ENCODE data around the gene CARD19. TPM values are rescaled to one million over a fixed set of nuclear protein-coding genes. Genes with fewer than 3 reads are reported as not detected.
A peak's percentile ranks its signal among the peaks of the same experiment; 100 is the strongest.

The CARD19 gene
- total and polyA plus RNA-seq, 3 experiments from 2014 or later, result 43.2 to 66.4 (median 43.6) TPM

DNA sequence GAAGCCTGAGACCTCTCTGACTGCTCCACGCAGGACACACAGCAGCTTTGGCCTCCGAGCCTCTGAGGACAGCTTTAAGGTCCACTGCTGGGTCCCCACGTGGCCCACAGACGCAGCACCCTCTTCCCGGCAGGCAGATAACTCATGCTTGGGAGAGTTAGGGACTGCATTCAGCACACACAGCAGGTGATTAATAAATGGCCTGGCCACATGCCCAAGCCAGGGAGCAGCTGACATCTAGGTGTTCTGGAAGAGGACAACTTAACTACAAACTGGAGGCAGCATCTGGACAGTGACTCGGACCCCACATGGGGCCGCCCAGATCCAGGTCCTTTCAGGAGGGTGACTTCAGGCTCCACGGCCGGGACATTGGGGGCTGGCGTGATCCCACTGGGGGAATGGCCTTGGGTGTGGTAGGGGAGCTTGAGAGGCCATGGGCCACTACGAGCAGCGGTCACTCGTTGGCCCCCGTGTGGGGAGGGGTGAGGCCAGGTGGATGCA lies 26.8 kb downstream of the CARD19 start:
- Histone ChIP-seq H3K36me3 (ENCODE audit: insufficient read depth, low read length) (no peaks in the 10 kb centered on the region), H3K4me1 (ENCODE audit: insufficient read depth, low read length) (peaks cover 46% of the 10 kb centered on the region), H3K27ac (ENCODE audit: low read depth, low read length) (no peak overlapping the region), H3K27me3 (ENCODE audit: insufficient read depth, low read length, poor library complexity, severe bottlenecking) (no peaks in the 10 kb centered on the region), H3K4me3 (ENCODE audit: low read length) (no peak overlapping the region), H3K9me3 (ENCODE audit: low read length) (no peaks in the 10 kb centered on the region)
- Mint-ChIP-seq H3K4me1 (peaks cover 45 to 69% (median 47%) of the 10 kb centered on the region in 3 donors), H3K9me3 (no peaks in the 10 kb centered on the region), H3K27ac (peak overlapping the region in 2 of 8 donors; percentile 55 to 81), H3K27me3 (no peaks in the 10 kb centered on the region), H3K4me3 (peak overlapping the region in 1 of 7 donors; percentile 17), H3K36me3 (peaks cover 0 to 45% (median 0%) of the 10 kb centered on the region in 3 donors)
- DNase-seq, result peak in 1 of 5 donors; percentile 40
- ChIA-PET CTCF (interaction anchor here (4.7 kb wide), 1 partner anchor 13 kb away, joined by 24 read pairs; no protein-coding TSS in a partner anchor), POLR2A (no interaction called here)

DNA sequence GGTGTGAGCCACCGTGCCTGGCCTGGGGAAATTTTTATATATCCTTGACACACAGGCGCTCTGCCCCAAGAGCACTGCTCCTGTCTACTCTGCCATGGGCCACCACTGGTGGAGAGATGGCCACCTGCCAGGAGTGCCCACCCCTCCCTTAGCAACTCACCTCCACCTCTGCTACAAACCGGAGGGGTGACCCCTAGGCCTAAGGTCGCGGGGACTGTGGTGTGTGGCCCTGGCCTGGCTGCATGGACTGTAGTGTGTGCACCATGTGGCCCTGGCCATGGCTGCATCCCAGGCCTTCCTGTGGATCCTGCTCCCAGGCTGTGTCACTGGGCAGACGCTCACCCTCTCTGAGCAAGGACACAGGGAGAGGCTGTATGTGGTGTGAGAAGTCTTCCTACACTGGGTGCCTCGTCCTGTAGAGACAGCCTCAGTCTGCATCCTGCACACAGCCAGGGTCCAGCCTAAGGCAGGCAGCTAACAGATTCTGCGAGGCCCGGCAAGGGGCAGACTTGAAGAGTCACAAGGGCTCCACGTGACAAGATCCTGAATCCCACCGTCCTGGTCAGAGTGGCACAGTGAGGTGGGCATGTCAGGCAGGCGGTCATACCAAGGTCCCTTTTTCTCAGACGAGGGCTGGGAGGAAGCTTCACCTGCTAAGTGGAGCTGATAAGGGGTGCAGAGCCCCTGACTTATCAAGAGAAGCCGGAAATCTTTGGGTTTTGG lies 27.7 kb downstream of the CARD19 start:
- H3K36me3 Mint-ChIP-seq, result peaks cover 0 to 45% (median 0%) of the 10 kb centered on the region in 3 donors
- ChIA-PET POLR2A (no interaction called here), CTCF (interaction anchor here (4.7 kb wide), 1 partner anchor 14 kb away, joined by 24 read pairs; no protein-coding TSS in a partner anchor)
- H3K4me1 Mint-ChIP-seq, result peaks cover 50 to 72% (median 52%) of the 10 kb centered on the region in 3 donors
- no peaks in the 10 kb centered on the region for H3K27me3 ChIP-seq (ENCODE audit: insufficient read depth, low read length, poor library complexity, severe bottlenecking)
- no peaks in the 10 kb centered on the region for H3K9me3 ChIP-seq (ENCODE audit: low read length)
- H3K27me3 Mint-ChIP-seq, result no peaks in the 10 kb centered on the region
- no peak overlapping the region for H3K4me3 ChIP-seq (ENCODE audit: low read length)
- peak overlapping the region in 3 of 7 donors; percentile 23 to 58 (median 52) for H3K4me3 Mint-ChIP-seq
- H3K27ac ChIP-seq (ENCODE audit: low read depth, low read length), result no peak overlapping the region
- no peaks in the 10 kb centered on the region for H3K36me3 ChIP-seq (ENCODE audit: insufficient read depth, low read length)
- no peaks in the 10 kb centered on the region for H3K9me3 Mint-ChIP-seq
- H3K27ac Mint-ChIP-seq, result peak overlapping the region; percentile 50 to 95 (median 82)
- peak in 1 of 5 donors; percentile 40 for DNase-seq
- H3K4me1 ChIP-seq (ENCODE audit: insufficient read depth, low read length), result peaks cover 55% of the 10 kb centered on the region

DNA sequence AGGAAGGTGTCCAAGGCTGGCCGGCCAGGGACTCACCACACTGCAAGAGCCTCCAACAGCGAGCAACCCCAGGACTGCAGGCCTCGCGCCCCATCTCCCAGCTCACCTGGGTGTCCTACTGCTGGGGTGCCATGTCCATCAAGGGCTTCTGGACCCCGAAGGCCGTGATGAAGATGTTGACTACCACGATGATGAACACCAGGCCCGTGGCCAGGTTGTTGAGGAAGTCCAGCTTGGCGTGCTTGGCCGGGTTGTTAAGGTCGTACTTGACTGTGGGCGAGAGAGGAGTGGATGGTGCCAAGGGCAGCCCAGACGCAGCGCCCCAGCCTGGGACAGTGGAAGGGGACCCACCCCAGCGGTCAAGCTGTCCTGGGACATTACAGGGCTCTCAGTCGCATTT lies 28.8 kb downstream of the CARD19 start:
- Mint-ChIP-seq H3K36me3 (peaks cover 0 to 47% (median 0%) of the 10 kb centered on the region in 3 donors), H3K27ac (peak overlapping the region in 7 of 8 donors; percentile 39 to 95 (median 82)), H3K27me3 (no peaks in the 10 kb centered on the region), H3K9me3 (no peaks in the 10 kb centered on the region), H3K4me1 (peaks cover 47 to 71% (median 50%) of the 10 kb centered on the region in 3 donors), H3K4me3 (peak overlapping the region in 2 of 7 donors; percentile 24 to 52)
- Histone ChIP-seq H3K4me1 (ENCODE audit: insufficient read depth, low read length) (peaks cover 56% of the 10 kb centered on the region), H3K4me3 (ENCODE audit: low read length) (no peak overlapping the region), H3K27me3 (ENCODE audit: insufficient read depth, low read length, poor library complexity, severe bottlenecking) (no peaks in the 10 kb centered on the region), H3K27ac (ENCODE audit: low read depth, low read length) (no peak overlapping the region), H3K9me3 (ENCODE audit: low read length) (no peaks in the 10 kb centered on the region), H3K36me3 (ENCODE audit: insufficient read depth, low read length) (no peaks in the 10 kb centered on the region)
- POLR2A ChIA-PET, result interaction anchor here (0.6 kb wide), 1 partner anchor 58 kb away, joined by 3 read pairs; no protein-coding TSS in a partner anchor
- CTCF ChIA-PET, result interaction anchor here (4.7 kb wide), 1 partner anchor 15 kb away, joined by 24 read pairs; no protein-coding TSS in a partner anchor
- DNase-seq, result peak in 1 of 5 donors; percentile 42

DNA sequence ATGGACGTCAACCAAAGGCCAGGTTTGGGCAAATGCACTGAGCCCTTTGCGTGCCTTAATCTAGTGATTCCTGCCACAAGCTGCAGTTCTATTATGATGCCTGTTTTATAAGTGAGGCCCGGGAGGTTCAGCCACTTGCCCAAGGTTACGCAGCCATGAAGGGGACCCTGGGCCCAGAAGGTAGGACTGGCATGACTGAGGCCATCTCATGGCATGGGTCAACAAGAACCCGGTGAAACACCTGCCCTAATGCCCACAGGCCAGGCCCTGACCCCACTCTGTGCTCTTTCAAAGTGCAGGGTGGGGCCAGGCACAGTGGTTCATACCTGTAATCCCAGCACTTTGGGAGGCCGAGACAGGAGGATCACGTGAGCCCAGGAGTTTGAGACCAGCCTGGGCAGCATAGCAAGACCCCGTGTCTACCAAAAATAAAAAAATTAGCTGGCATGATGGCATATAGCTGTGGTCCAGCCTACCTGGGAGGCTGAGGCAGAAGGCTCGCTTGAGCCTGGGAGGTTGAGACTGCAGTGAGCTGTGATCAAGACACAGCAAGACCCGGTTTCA lies 29.4 kb downstream of the CARD19 start:
- Histone ChIP-seq H3K4me3 (ENCODE audit: low read length) (no peak overlapping the region), H3K9me3 (ENCODE audit: low read length) (no peaks in the 10 kb centered on the region), H3K27ac (ENCODE audit: low read depth, low read length) (no peak overlapping the region), H3K27me3 (ENCODE audit: insufficient read depth, low read length, poor library complexity, severe bottlenecking) (no peaks in the 10 kb centered on the region), H3K4me1 (ENCODE audit: insufficient read depth, low read length) (peaks cover 50% of the 10 kb centered on the region), H3K36me3 (ENCODE audit: insufficient read depth, low read length) (no peaks in the 10 kb centered on the region)
- POLR2A ChIA-PET, result interaction anchor here (0.8 to 1.6 kb wide), 3 partner anchors 8 to 441 kb away, joined by 3 to 6 read pairs (median 3); partner anchors contain the start of gene NINJ1
- peak in 1 of 5 donors; percentile 28 for DNase-seq
- Mint-ChIP-seq H3K36me3 (peaks cover 0 to 43% (median 0%) of the 10 kb centered on the region in 3 donors), H3K27ac (peak overlapping the region; percentile 87 to 99 (median 96)), H3K27me3 (no peaks in the 10 kb centered on the region), H3K4me3 (peak overlapping the region in 5 of 7 donors; percentile 7 to 89 (median 76)), H3K9me3 (no peaks in the 10 kb centered on the region), H3K4me1 (peaks cover 41 to 69% (median 46%) of the 10 kb centered on the region in 3 donors)
- CTCF ChIA-PET, result interaction anchor here (0.6 to 4.7 kb wide), 4 partner anchors 12 to 71 kb away, joined by 3 to 24 read pairs (median 5); no protein-coding TSS in a partner anchor

DNA sequence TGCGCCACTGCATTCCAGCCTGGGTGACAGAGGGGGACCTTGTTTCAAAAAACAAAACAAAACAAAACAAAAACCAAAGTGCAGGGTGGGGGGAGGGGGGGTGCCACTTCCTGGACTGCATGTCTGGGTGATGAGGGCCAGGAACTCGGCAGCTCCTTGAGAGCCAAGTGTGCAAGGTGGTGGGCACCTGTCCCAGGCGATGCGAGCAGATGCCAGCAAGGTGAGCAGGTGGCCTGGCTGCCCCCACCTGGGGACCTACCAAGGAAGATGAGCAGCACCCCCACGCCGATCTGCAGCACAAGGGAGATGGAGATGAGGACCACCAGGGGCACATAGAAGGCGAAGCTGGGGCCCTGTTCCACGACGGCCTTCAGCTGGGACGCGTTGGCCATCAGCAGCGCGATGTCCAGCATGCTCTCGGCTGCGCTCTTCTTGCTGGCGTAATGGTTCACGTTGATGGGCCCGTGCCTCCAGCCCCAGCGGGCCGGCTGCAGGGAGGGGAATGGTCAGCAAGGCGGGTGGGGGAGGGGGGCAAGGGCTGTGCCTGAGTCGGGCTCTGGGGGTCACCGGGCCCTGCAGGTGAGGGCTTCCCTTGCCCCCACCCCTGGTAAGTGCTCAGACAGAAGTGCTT lies 30.2 kb downstream of the CARD19 start:
- Histone ChIP-seq H3K27ac (ENCODE audit: low read depth, low read length) (no peak overlapping the region), H3K9me3 (ENCODE audit: low read length) (no peaks in the 10 kb centered on the region), H3K4me3 (ENCODE audit: low read length) (peak overlapping the region; percentile 22), H3K27me3 (ENCODE audit: insufficient read depth, low read length, poor library complexity, severe bottlenecking) (no peaks in the 10 kb centered on the region), H3K36me3 (ENCODE audit: insufficient read depth, low read length) (no peaks in the 10 kb centered on the region), H3K4me1 (ENCODE audit: insufficient read depth, low read length) (peaks cover 54% of the 10 kb centered on the region)
- H3K9me3 Mint-ChIP-seq, result no peaks in the 10 kb centered on the region
- H3K4me3 Mint-ChIP-seq, result peak overlapping the region; percentile 54 to 89 (median 76)
- CTCF ChIA-PET, result interaction anchor here (1.3 to 4.7 kb wide), 3 partner anchors 12 to 62 kb away, joined by 4 to 24 read pairs (median 6); no protein-coding TSS in a partner anchor
- POLR2A ChIA-PET, result interaction anchor here (0.6 to 1.6 kb wide), 7 partner anchors 7 to 440 kb away, joined by 3 to 6 read pairs (median 3); partner anchors contain the start of gene NINJ1
- peaks cover 40 to 77% (median 49%) of the 10 kb centered on the region in 3 donors for H3K4me1 Mint-ChIP-seq
- H3K36me3 Mint-ChIP-seq, result peaks cover 0 to 39% (median 0%) of the 10 kb centered on the region in 3 donors
- peak in 4 of 5 donors; percentile 17 to 67 (median 48) for DNase-seq
- peak overlapping the region; percentile 87 to 99 (median 96) for H3K27ac Mint-ChIP-seq
- no peaks in the 10 kb centered on the region for H3K27me3 Mint-ChIP-seq

DNA sequence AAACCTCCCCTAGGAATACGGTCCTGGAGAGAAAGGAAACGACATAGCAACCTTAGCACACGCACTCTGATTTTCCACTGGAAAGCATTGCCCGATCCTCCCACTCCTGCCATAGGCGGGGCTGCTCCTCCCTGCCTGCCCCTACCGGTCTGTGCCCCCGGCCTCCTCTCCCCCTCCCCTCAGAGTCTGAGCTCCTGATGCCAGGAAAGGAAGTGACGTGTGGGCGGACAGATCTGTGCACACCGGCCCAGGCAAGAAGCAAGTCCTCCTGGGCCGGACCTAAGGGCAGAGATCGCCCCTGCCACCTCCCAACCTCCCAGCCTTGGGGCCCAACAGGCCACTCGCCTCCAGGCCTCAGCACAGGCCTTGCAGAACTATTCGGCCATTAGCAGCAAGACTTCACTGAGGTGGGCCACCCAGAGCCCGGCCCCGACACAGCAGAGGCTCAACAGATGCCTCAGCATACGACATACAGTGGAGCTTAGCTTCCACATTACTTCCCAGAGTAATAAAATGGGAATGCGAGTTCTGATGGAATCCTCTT lies 30.9 kb downstream of the CARD19 start:
- no peaks in the 10 kb centered on the region for H3K9me3 Mint-ChIP-seq
- no peaks in the 10 kb centered on the region for H3K27me3 ChIP-seq (ENCODE audit: insufficient read depth, low read length, poor library complexity, severe bottlenecking)
- peaks cover 60% of the 10 kb centered on the region for H3K4me1 ChIP-seq (ENCODE audit: insufficient read depth, low read length)
- H3K27ac Mint-ChIP-seq, result peak overlapping the region; percentile 87 to 99 (median 94)
- ChIA-PET CTCF (interaction anchor here (1.3 to 4.7 kb wide), 4 partner anchors 11 to 62 kb away, joined by 4 to 24 read pairs (median 6); no protein-coding TSS in a partner anchor), POLR2A (interaction anchor here (0.6 to 1.3 kb wide), 4 partner anchors 8 to 62 kb away, joined by 3 to 7 read pairs (median 3); no protein-coding TSS in a partner anchor)
- H3K27me3 Mint-ChIP-seq, result no peaks in the 10 kb centered on the region
- H3K27ac ChIP-seq (ENCODE audit: low read depth, low read length), result no peak overlapping the region
- peaks cover 0 to 34% (median 0%) of the 10 kb centered on the region in 3 donors for H3K36me3 Mint-ChIP-seq
- H3K36me3 ChIP-seq (ENCODE audit: insufficient read depth, low read length), result no peaks in the 10 kb centered on the region
- H3K4me1 Mint-ChIP-seq, result peaks cover 46 to 80% (median 55%) of the 10 kb centered on the region in 3 donors
- peak in 1 of 5 donors; percentile 41 for DNase-seq
- peak overlapping the region in 5 of 7 donors; percentile 26 to 76 (median 61) for H3K4me3 Mint-ChIP-seq
- H3K4me3 ChIP-seq (ENCODE audit: low read length), result no peak overlapping the region
- H3K9me3 ChIP-seq (ENCODE audit: low read length), result no peaks in the 10 kb centered on the region

DNA sequence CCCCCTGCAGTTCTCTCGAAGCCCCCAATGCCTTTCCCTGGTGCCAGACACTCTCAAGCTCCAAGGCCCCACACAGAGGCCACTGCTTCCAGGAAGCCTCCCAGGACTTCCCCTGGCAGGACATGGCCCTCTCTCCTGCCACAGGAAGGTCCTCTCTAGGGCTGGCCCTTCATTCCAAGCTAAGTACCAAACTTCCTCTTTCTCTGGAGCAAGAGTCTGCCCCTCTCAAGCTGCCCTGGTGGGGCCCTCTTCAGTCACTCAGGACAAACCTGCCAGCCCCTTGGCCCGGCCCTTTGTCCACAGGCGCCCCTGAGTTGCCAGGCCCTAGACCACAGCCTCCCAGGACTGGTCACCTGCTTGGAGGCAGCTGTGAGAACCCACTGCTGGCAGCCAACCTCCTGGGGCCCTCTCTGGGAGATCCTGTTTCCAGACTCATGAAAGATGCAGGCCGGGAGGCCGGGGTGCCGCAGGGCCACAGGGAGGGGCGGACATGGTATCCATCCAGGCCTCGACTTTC lies 31.4 kb downstream of the CARD19 start:
- peak in 1 of 5 donors; percentile 33 for DNase-seq
- ChIA-PET CTCF (interaction anchor here (1.3 to 4.7 kb wide), 3 partner anchors 8 to 18 kb away, joined by 3 to 24 read pairs (median 5); no protein-coding TSS in a partner anchor), POLR2A (interaction anchor here (0.8 to 1.3 kb wide), 3 partner anchors 8 to 63 kb away, joined by 3 to 7 read pairs (median 3); no protein-coding TSS in a partner anchor)
- Histone ChIP-seq H3K4me3 (ENCODE audit: low read length) (no peak overlapping the region), H3K27ac (ENCODE audit: low read depth, low read length) (no peak overlapping the region), H3K9me3 (ENCODE audit: low read length) (no peaks in the 10 kb centered on the region), H3K4me1 (ENCODE audit: insufficient read depth, low read length) (peaks cover 66% of the 10 kb centered on the region), H3K27me3 (ENCODE audit: insufficient read depth, low read length, poor library complexity, severe bottlenecking) (no peaks in the 10 kb centered on the region), H3K36me3 (ENCODE audit: insufficient read depth, low read length) (no peaks in the 10 kb centered on the region)
- peaks cover 0 to under 1% of the 10 kb centered on the region in 2 donors for H3K27me3 Mint-ChIP-seq
- peaks cover 51 to 86% (median 60%) of the 10 kb centered on the region in 3 donors for H3K4me1 Mint-ChIP-seq
- H3K4me3 Mint-ChIP-seq, result peak overlapping the region in 4 of 7 donors; percentile 26 to 76 (median 58)
- peaks cover 0 to 32% (median 0%) of the 10 kb centered on the region in 3 donors for H3K36me3 Mint-ChIP-seq
- no peaks in the 10 kb centered on the region for H3K9me3 Mint-ChIP-seq
- H3K27ac Mint-ChIP-seq, result peak overlapping the region; percentile 87 to 99 (median 94)
